Fibroblast of villous mesenchyme (primary cell): Measurements from ENCODE around the gene UBQLN1. TPM values are rescaled to one million over a fixed set of nuclear protein-coding genes. Genes with fewer than 3 reads are reported as not detected.

Experiments used
- DNase-seq: peaks from one replicate; pipeline ENCODE4 v3.0.0-alpha.2; 2010; ENCODE audit warnings: low read depth
- H3K4me3 ChIP-seq: 2 replicates; pipeline ENCODE4 v1.5.1; 2011; ENCODE audit warnings: low read depth, mild to moderate bottlenecking, low read length
- total RNA-seq: library from RNA; depleted of rRNA; stranded (reverse); fragments of >200 nt; gene quantifications from 2 replicates; pipeline ENCODE4 v1.2.3, GENCODE V29; 2012
- TF ChIP-seq, protein P1 (sequence below): IDR thresholded peaks from 2 replicates; pipeline ENCODE4 v1.5.1; 2012; ENCODE audit warnings: low read depth, mild to moderate bottlenecking, low read length; ENCODE audit not compliant: insufficient read depth

The UBQLN1 gene
- total RNA-seq, 1 donor, result 133 TPM

GRCh38 chr9:83628540-83628939 is 79.2 kb downstream of the UBQLN1 start:
- no peak overlapping the region for H3K4me3 ChIP-seq
- DNase-seq, result no peak
- TF ChIP-seq, protein P1, sequence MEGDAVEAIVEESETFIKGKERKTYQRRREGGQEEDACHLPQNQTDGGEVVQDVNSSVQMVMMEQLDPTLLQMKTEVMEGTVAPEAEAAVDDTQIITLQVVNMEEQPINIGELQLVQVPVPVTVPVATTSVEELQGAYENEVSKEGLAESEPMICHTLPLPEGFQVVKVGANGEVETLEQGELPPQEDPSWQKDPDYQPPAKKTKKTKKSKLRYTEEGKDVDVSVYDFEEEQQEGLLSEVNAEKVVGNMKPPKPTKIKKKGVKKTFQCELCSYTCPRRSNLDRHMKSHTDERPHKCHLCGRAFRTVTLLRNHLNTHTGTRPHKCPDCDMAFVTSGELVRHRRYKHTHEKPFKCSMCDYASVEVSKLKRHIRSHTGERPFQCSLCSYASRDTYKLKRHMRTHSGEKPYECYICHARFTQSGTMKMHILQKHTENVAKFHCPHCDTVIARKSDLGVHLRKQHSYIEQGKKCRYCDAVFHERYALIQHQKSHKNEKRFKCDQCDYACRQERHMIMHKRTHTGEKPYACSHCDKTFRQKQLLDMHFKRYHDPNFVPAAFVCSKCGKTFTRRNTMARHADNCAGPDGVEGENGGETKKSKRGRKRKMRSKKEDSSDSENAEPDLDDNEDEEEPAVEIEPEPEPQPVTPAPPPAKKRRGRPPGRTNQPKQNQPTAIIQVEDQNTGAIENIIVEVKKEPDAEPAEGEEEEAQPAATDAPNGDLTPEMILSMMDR, result no peak

GRCh38 chr9:83625178-83625577 is 82.6 kb downstream of the UBQLN1 start:
- TF ChIP-seq, protein P1, result no peak
- no peak overlapping the region for H3K4me3 ChIP-seq
- no peak for DNase-seq

DNA sequence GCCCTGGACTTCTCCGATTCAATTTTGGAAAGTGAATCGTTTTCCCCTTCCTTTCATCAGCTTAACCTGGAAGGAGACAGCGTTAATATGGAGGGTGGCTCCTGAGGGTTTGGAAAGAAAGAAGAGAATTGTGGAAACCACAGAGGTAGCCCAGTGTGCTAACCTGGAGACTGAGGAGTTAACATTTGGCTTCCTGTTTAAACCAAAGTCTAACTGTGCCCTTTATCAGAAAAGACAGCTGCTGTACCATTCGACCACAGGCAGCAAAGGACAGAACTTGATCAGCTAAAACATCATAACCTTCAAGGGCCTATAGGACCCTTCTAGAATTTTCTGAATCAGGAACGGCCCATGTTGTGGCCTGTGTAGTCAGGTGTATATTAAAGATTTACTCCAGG is 84.1 kb downstream of the UBQLN1 start:
- H3K4me3 ChIP-seq, result peak overlapping the region; percentile 72
- DNase-seq, result peak; percentile 8
- TF ChIP-seq, protein P1, result no peak

- peak; percentile 44 for DNase-seq
These were observed 84.6 kb downstream of the UBQLN1 start, which contains the start of gene IDNK for GRCh38 chr9:83622939-83623678. TSS of gene IDNK (plus strand) at chr9:83623143. CDS start at chr9:83623172, 29 bp downstream.

GRCh38 chr9:83622433-83622938 is 85.3 kb downstream of the UBQLN1 start:
- peak overlapping the region; percentile 72 for H3K4me3 ChIP-seq
- peak; percentile 9 for DNase-seq
- TF ChIP-seq, protein P1, result no peak

More at GRCh38 chr9:83622939-83623678, 84.6 kb downstream of the UBQLN1 start, which contains the start of gene IDNK:
- H3K4me3 ChIP-seq, result peak within 1 kb of the TSS; percentile 72
- TF ChIP-seq, protein P1, result no peak

DNA sequence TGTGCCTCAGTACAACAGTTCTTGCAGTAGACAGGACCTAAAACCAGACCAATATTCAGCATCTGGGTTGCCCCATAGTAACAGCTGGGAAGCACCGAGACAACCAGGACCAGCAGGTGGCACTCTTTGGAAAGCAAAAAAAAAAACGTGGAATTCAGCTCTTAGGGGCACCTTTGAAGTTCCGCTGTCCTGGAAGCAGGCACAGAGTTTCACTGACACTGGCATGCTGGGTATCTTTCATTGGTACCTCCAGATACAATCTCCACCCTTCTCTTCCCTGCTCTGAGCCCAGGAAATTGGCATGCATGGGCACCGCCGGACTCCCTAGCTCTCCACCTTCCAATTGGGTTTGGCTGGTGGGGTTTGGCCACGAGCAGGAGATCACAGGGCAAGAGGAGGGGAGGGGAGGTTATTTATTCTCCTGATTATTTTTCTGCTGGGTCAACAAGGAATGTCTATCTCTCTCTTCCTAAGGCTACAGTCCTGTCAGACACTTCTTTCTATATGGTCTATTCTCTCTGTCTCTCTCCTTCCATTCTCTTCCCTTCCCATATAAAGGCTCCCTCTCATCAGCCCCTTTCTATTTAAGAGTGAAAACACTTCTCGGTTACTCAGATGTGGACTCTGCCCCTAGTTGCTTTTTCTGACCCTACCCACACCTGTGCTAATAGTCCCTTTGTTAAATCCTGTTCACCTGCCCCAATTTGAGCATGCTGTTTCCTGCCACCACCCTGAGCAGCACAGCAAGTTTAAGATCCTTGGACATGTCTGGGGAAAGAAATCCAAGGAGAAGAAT is 86.7 kb downstream of the UBQLN1 start:
- H3K4me3 ChIP-seq, result no peak overlapping the region
- TF ChIP-seq, protein P1, result peak; percentile 73
- DNase-seq, result peak; percentile 63
